Gastroesophageal sphincter (tissue), 3 donors: ENCODE data around the gene ABCC12.

Source experiments
- EP300 ChIP-seq: sonication (generic); formaldehyde crosslinking; IDR thresholded peaks from one replicate; pipeline ENCODE4 v1.6.1; 2017; ENCODE audit warnings: antibody characterized with exemption, mild to moderate bottlenecking
- POLR2A ChIP-seq, 2 donors: fragments of 450-650 bp; IDR thresholded peaks; one replicate each; pipeline ENCODE4 v1.6.1; 2017; ENCODE audit warnings: antibody characterized with exemption in 2 of 2, mild to moderate bottlenecking in 2 of 2, moderate library complexity in 1 of 2
- POLR2AphosphoS5 ChIP-seq: sonication (generic); formaldehyde crosslinking; IDR thresholded peaks from one replicate; pipeline ENCODE4 v1.6.1; 2017; ENCODE audit warnings: antibody characterized with exemption
- TF ChIP-seq, protein P1 (sequence below), 4 experiments: fragments of 200-600 bp in 2 of 4; fragments of 450-650 bp in 2 of 4; sonication (generic) in 1 of 4; IDR thresholded peaks; one replicate each; pipeline ENCODE4 v1.5.1; 2017 to 2019; ENCODE audit warnings: antibody characterized with exemption in 4 of 4, mild to moderate bottlenecking in 2 of 4, moderate library complexity in 2 of 4

DNA sequence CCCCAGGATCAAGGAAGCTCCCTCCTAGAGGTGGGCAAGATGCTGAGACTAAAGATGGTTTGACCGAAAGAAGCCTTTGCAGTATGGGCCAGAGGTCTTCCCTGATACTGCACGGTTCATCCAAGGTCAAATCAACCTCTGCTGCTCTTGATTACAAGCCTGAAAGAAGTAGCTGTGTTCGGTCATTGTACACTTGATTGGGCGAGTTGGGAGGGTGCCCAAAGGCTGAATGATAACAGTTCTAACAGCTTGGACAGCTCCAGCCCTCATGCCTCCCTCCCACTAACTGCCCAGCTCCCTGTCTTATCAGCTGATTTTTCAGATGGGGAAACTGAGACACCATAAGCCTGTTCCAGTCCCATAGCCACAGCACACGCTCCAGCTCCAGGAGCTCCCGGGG, 42.8 kb downstream of the ABCC12 start:
- TF ChIP-seq, protein P1, sequence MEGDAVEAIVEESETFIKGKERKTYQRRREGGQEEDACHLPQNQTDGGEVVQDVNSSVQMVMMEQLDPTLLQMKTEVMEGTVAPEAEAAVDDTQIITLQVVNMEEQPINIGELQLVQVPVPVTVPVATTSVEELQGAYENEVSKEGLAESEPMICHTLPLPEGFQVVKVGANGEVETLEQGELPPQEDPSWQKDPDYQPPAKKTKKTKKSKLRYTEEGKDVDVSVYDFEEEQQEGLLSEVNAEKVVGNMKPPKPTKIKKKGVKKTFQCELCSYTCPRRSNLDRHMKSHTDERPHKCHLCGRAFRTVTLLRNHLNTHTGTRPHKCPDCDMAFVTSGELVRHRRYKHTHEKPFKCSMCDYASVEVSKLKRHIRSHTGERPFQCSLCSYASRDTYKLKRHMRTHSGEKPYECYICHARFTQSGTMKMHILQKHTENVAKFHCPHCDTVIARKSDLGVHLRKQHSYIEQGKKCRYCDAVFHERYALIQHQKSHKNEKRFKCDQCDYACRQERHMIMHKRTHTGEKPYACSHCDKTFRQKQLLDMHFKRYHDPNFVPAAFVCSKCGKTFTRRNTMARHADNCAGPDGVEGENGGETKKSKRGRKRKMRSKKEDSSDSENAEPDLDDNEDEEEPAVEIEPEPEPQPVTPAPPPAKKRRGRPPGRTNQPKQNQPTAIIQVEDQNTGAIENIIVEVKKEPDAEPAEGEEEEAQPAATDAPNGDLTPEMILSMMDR (IDR thresholded peaks at IDR 0.05), result no peak
- no peak for TF ChIP-seq POLR2AphosphoS5
- no peak for TF ChIP-seq POLR2A (IDR thresholded peaks at IDR 0.05)
- TF ChIP-seq EP300, result no peak
